HEK293 (cell line): ENCODE data around the gene SMAD9.

ENCODE experiments used
- CTCF ChIA-PET: fragments of 350-600 bp; formaldehyde crosslinking; extraction: SDS; loops from one replicate; lab custom pipeline; 2021; ENCODE audit warnings: antibody characterized with exemption; lab: Yijun Ruan, JAX
- POLR2A ChIA-PET: fragments of 300-600 bp; formaldehyde crosslinking; extraction: SDS; loops from one replicate; lab custom pipeline; 2020; ENCODE audit warnings: antibody characterized with exemption, inconsistent platforms; lab: Yijun Ruan, JAX
- H3K27ac ChIP-seq: fragments of 200-500 bp; sonication (Bioruptor generic); 2 replicates; pipeline ENCODE4 v1.5.1; 2014; ENCODE audit warnings: low read depth, low read length, control low read depth, inconsistent platforms; ENCODE audit errors: extremely low read depth
- H3K36me3 ChIP-seq, 2 experiments: fragments of 200-500 bp in 1 of 2; sonication (Bioruptor generic) in 1 of 2; 1 replicate in 1 of 2; 2 replicates in 1 of 2; pipeline ENCODE4 v1.5.1; 2014 to 2017; ENCODE audit warnings: inconsistent platforms in 2 of 2, low read length in 2 of 2; ENCODE audit not compliant: control insufficient read depth in 2 of 2, insufficient read depth in 1 of 2
- H3K4me1 ChIP-seq: fragments of 200-500 bp; sonication (Bioruptor generic); 2 replicates; pipeline ENCODE4 v1.5.1; 2014; ENCODE audit warnings: mild to moderate bottlenecking, low read length, inconsistent platforms; ENCODE audit not compliant: control insufficient read depth, insufficient read depth
- H3K4me3 ChIP-seq: 2 replicates; pipeline ENCODE4 v1.5.1; 2011; ENCODE audit warnings: low read depth, mild to moderate bottlenecking, control low read depth, low read length, moderate library complexity
- H3K9me3 ChIP-seq: fragments of 200-500 bp; sonication (Bioruptor generic); 2 replicates; pipeline ENCODE4 v1.5.1; 2014; ENCODE audit warnings: low read depth, low read length, inconsistent platforms; ENCODE audit not compliant: control insufficient read depth, insufficient read depth
- BCL11B ChIP-seq: fragments of 450-650 bp; formaldehyde crosslinking; IDR thresholded peaks from 2 replicates; pipeline ENCODE4 v1.5.1; 2016; ENCODE audit warnings: low read depth, missing biosample characterization, missing genetic modification characterization
- FEZF1 ChIP-seq: fragments of 450-650 bp; formaldehyde crosslinking; IDR thresholded peaks from 2 replicates; pipeline ENCODE4 v1.5.1; 2016; ENCODE audit warnings: missing biosample characterization, missing genetic modification characterization
- GFI1B ChIP-seq: fragments of 450-650 bp; formaldehyde crosslinking; IDR thresholded peaks from 2 replicates; pipeline ENCODE4 v1.5.1; 2016; ENCODE audit warnings: missing biosample characterization, missing genetic modification characterization
- GLIS1 ChIP-seq: fragments of 450-650 bp; formaldehyde crosslinking; IDR thresholded peaks from 2 replicates; pipeline ENCODE4 v1.5.1; 2016; ENCODE audit warnings: missing biosample characterization, missing genetic modification characterization
- KLF16 ChIP-seq: fragments of 450-650 bp; formaldehyde crosslinking; IDR thresholded peaks from 2 replicates; pipeline ENCODE4 v1.5.1; 2017; ENCODE audit warnings: missing biosample characterization, missing genetic modification characterization
- PRDM1 ChIP-seq: fragments of 450-650 bp; formaldehyde crosslinking; IDR thresholded peaks from 2 replicates; pipeline ENCODE4; 2016; ENCODE audit warnings: missing biosample characterization, missing genetic modification characterization
- SCRT2 ChIP-seq: fragments of 450-650 bp; formaldehyde crosslinking; IDR thresholded peaks from 2 replicates; pipeline ENCODE4 v1.5.1; 2016; ENCODE audit warnings: missing biosample characterization, missing genetic modification characterization
- ZNF146 ChIP-seq: fragments of 450-650 bp; formaldehyde crosslinking; IDR thresholded peaks from 2 replicates; pipeline ENCODE4 v1.5.1; 2016; ENCODE audit warnings: missing biosample characterization, missing genetic modification characterization
- ZNF155 ChIP-seq: fragments of 450-650 bp; formaldehyde crosslinking; IDR thresholded peaks from 2 replicates; pipeline ENCODE4 v1.5.1; 2016; ENCODE audit warnings: missing biosample characterization, missing genetic modification characterization
- ZNF157 ChIP-seq: fragments of 450-650 bp; formaldehyde crosslinking; IDR thresholded peaks from 2 replicates; pipeline ENCODE4 v1.5.1; 2016; ENCODE audit warnings: missing biosample characterization, missing genetic modification characterization
- ZNF175 ChIP-seq: fragments of 450-650 bp; formaldehyde crosslinking; IDR thresholded peaks from 2 replicates; pipeline ENCODE4 v1.5.1; 2016; ENCODE audit warnings: missing biosample characterization, missing genetic modification characterization
- ZNF292 ChIP-seq: fragments of 450-650 bp; formaldehyde crosslinking; IDR thresholded peaks from 2 replicates; pipeline ENCODE4 v1.5.1; 2016; ENCODE audit warnings: low read depth, missing biosample characterization, missing genetic modification characterization, borderline replicate concordance
- ZNF416 ChIP-seq: fragments of 450-650 bp; formaldehyde crosslinking; IDR thresholded peaks from 2 replicates; pipeline ENCODE4 v1.5.1; 2016; ENCODE audit warnings: missing biosample characterization, missing genetic modification characterization
- ZNF544 ChIP-seq: fragments of 450-650 bp; formaldehyde crosslinking; IDR thresholded peaks from 2 replicates; pipeline ENCODE4 v1.5.0; 2017; ENCODE audit warnings: missing biosample characterization, missing genetic modification characterization
- ZNF558 ChIP-seq: fragments of 450-650 bp; formaldehyde crosslinking; IDR thresholded peaks from 2 replicates; pipeline ENCODE4 v1.5.1; 2016; ENCODE audit warnings: missing biosample characterization, missing genetic modification characterization
- ZNF571 ChIP-seq: fragments of 450-650 bp; formaldehyde crosslinking; IDR thresholded peaks from 2 replicates; pipeline ENCODE4 v1.5.0; 2017; ENCODE audit warnings: missing biosample characterization, missing genetic modification characterization
- ZNF596 ChIP-seq: fragments of 450-650 bp; IDR thresholded peaks from 2 replicates; pipeline ENCODE4 v1.5.0; 2018; ENCODE audit warnings: missing biosample characterization, mild to moderate bottlenecking, missing genetic modification characterization, moderate library complexity
- ZNF624 ChIP-seq: fragments of 450-650 bp; formaldehyde crosslinking; IDR thresholded peaks from 2 replicates; pipeline ENCODE4 v1.5.1; 2017; ENCODE audit warnings: missing biosample characterization, missing genetic modification characterization
- ZNF626 ChIP-seq: fragments of 450-650 bp; sonication (Bioruptor Pico); formaldehyde crosslinking; IDR thresholded peaks from 2 replicates; pipeline ENCODE4 v1.5.1; 2018; ENCODE audit warnings: missing biosample characterization, missing genetic modification characterization, inconsistent platforms
- ZNF670 ChIP-seq: fragments of 450-650 bp; formaldehyde crosslinking; IDR thresholded peaks from 2 replicates; pipeline ENCODE4 v1.5.1; 2016; ENCODE audit warnings: missing biosample characterization, missing genetic modification characterization, low read depth
- ZNF792 ChIP-seq: fragments of 450-650 bp; formaldehyde crosslinking; IDR thresholded peaks from 2 replicates; pipeline ENCODE4 v1.5.1; 2016; ENCODE audit warnings: missing biosample characterization, missing genetic modification characterization
- TF ChIP-seq, protein P1 (sequence below): fragments of 450-650 bp; formaldehyde crosslinking; IDR thresholded peaks from 2 replicates; pipeline ENCODE4 v1.5.1; 2017; ENCODE audit warnings: missing biosample characterization, missing genetic modification characterization
- TF ChIP-seq, protein P2 (sequence below): IDR thresholded peaks from 2 replicates; pipeline ENCODE4 v1.6.1; 2011; ENCODE audit warnings: mild to moderate bottlenecking, low read depth, low read length, borderline replicate concordance
- TF ChIP-seq, protein P3 (sequence below): fragments of 450-650 bp; IDR thresholded peaks from 2 replicates; pipeline ENCODE4 v1.5.1; 2018; ENCODE audit warnings: missing biosample characterization, missing genetic modification characterization
- TF ChIP-seq, protein P4 (sequence below): fragments of 450-650 bp; formaldehyde crosslinking; IDR thresholded peaks from 2 replicates; pipeline ENCODE4 v1.5.1; 2016; ENCODE audit warnings: missing biosample characterization, missing genetic modification characterization

Gene SMAD9

DNA sequence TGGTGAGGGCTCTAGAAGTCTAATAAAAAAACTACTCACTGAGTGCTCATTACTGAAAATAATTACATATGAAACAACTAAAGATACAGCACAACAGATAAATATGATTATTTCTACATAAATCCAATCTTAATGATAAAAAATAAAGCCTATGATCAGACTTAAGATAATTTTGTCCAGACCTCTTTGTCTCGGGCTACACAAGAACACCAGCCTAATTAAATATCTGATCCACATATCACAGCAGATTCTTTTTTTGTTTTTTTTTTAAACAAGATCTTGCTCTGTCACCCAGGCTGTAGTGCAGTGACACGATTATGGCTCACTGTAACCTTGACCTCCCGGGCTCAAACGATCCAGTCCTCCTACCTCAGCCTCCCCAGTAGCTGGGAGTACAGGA is 30.3 kb upstream of the SMAD9 start:
- POLR2A ChIA-PET, result no interaction called here
- Histone ChIP-seq H3K4me3 (no peak overlapping the region), H3K36me3 (peaks cover 8 to 12% of the 10 kb centered on the region in 2 experiments), H3K9me3 (no peaks in the 10 kb centered on the region), H3K4me1 (no peaks in the 10 kb centered on the region), H3K27ac (no peak overlapping the region)
- CTCF ChIA-PET, result interaction anchor here (0.6 kb wide), 2 partner anchors 18 to 27 kb away, joined by 3 to 4 read pairs; no protein-coding TSS in a partner anchor
- TF ChIP-seq, protein P1, sequence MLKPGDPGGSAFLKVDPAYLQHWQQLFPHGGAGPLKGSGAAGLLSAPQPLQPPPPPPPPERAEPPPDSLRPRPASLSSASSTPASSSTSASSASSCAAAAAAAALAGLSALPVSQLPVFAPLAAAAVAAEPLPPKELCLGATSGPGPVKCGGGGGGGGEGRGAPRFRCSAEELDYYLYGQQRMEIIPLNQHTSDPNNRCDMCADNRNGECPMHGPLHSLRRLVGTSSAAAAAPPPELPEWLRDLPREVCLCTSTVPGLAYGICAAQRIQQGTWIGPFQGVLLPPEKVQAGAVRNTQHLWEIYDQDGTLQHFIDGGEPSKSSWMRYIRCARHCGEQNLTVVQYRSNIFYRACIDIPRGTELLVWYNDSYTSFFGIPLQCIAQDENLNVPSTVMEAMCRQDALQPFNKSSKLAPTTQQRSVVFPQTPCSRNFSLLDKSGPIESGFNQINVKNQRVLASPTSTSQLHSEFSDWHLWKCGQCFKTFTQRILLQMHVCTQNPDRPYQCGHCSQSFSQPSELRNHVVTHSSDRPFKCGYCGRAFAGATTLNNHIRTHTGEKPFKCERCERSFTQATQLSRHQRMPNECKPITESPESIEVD (tag by site-specific recombination), result no peak
- TF ChIP-seq, protein P2, sequence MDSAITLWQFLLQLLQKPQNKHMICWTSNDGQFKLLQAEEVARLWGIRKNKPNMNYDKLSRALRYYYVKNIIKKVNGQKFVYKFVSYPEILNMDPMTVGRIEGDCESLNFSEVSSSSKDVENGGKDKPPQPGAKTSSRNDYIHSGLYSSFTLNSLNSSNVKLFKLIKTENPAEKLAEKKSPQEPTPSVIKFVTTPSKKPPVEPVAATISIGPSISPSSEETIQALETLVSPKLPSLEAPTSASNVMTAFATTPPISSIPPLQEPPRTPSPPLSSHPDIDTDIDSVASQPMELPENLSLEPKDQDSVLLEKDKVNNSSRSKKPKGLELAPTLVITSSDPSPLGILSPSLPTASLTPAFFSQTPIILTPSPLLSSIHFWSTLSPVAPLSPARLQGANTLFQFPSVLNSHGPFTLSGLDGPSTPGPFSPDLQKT, result no peak
- no peak for TF ChIP-seq PRDM1
- no peak for TF ChIP-seq ZNF146 (tag by site-specific recombination)
- no peak for TF ChIP-seq ZNF792 (tag by site-specific recombination)
- no peak for TF ChIP-seq ZNF155
- TF ChIP-seq BCL11B (tag by site-specific recombination), result no peak
- no peak for TF ChIP-seq GFI1B (tag by site-specific recombination)
- TF ChIP-seq ZNF292, result no peak
- TF ChIP-seq ZNF558, result no peak
- TF ChIP-seq, protein P3, sequence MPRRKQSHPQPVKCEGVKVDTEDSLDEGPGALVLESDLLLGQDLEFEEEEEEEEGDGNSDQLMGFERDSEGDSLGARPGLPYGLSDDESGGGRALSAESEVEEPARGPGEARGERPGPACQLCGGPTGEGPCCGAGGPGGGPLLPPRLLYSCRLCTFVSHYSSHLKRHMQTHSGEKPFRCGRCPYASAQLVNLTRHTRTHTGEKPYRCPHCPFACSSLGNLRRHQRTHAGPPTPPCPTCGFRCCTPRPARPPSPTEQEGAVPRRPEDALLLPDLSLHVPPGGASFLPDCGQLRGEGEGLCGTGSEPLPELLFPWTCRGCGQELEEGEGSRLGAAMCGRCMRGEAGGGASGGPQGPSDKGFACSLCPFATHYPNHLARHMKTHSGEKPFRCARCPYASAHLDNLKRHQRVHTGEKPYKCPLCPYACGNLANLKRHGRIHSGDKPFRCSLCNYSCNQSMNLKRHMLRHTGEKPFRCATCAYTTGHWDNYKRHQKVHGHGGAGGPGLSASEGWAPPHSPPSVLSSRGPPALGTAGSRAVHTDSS (tag by site-specific recombination), result no peak

DNA sequence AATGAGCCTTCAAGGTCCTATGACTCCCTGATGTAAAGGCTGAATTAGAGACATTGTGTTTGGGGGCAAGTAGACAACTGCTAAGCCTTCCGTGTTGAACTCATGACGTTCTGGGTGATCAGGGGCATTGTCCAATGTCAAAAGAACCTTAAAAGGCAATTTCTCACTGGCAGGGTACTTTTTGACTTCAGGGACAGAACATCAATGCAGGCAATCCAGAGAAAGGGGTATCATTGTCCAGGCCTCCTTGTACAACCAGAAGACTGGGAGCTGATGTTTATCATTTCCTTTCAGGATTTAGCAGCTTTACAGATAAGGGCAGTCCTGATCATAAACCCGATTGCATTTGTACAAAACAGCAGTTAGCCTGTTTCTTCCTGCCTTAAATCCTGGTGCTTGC is 25.0 kb upstream of the SMAD9 start:
- POLR2A ChIA-PET, result no interaction called here
- no peaks in the 10 kb centered on the region for H3K4me1 ChIP-seq
- no peaks in the 10 kb centered on the region for H3K9me3 ChIP-seq
- H3K27ac ChIP-seq, result no peak overlapping the region
- CTCF ChIA-PET, result no interaction called here
- no peak overlapping the region for H3K4me3 ChIP-seq
- no peak for TF ChIP-seq ZNF571 (tag by site-specific recombination)
- no peak for TF ChIP-seq GLIS1
- no peak for TF ChIP-seq ZNF626 (tag by site-specific recombination)
- TF ChIP-seq KLF16 (tag by site-specific recombination), result no peak
- TF ChIP-seq, protein P4, sequence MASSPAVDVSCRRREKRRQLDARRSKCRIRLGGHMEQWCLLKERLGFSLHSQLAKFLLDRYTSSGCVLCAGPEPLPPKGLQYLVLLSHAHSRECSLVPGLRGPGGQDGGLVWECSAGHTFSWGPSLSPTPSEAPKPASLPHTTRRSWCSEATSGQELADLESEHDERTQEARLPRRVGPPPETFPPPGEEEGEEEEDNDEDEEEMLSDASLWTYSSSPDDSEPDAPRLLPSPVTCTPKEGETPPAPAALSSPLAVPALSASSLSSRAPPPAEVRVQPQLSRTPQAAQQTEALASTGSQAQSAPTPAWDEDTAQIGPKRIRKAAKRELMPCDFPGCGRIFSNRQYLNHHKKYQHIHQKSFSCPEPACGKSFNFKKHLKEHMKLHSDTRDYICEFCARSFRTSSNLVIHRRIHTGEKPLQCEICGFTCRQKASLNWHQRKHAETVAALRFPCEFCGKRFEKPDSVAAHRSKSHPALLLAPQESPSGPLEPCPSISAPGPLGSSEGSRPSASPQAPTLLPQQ (tag by site-specific recombination), result no peak
- no peak for TF ChIP-seq ZNF157 (tag by site-specific recombination)
- no peak for TF ChIP-seq ZNF544 (tag by site-specific recombination)
- no peak for TF ChIP-seq ZNF416 (tag by site-specific recombination)
- TF ChIP-seq ZNF624 (tag by site-specific recombination), result no peak
- no peak for TF ChIP-seq ZNF596 (tag by site-specific recombination)
- TF ChIP-seq SCRT2 (tag by site-specific recombination), result no peak
- no peak for TF ChIP-seq FEZF1 (tag by site-specific recombination)
- no peak for TF ChIP-seq ZNF175 (tag by site-specific recombination)
- no peak for TF ChIP-seq ZNF670 (tag by site-specific recombination)
- TF ChIP-seq, all 188 proteins: peak for 0
- peaks cover 0 to 4% of the 10 kb centered on the region in 2 experiments; a peak in 2 of 3 replicates for H3K36me3 ChIP-seq
